Smooth muscle cell (in vitro differentiated cells): ENCODE results near the gene RC3H2. TPM values are rescaled to one million over a fixed set of nuclear protein-coding genes. Genes with fewer than 3 reads are reported as not detected.

ENCODE experiments used
- DNase-seq: peaks from one replicate; lab custom pipeline; 2025; ENCODE audit not compliant: unreplicated experiment; lab: John Stamatoyannopoulos, UW
- H2AFZ ChIP-seq: fragments of 200-600 bp; sonication (generic); 2 replicates; pipeline ENCODE4 v1.6.0; 2016; ENCODE audit warnings: antibody characterized with exemption, low read depth, mild to moderate bottlenecking
- H3F3A ChIP-seq: fragments of 200-600 bp; sonication (generic); 2 replicates; pipeline ENCODE4 v1.6.0; 2017; ENCODE audit warnings: antibody characterized with exemption, low read depth
- H3K27ac ChIP-seq: fragments of 200-600 bp; sonication (generic); 2 replicates; pipeline ENCODE4 v1.5.1; 2016; ENCODE audit warnings: low read depth, mild to moderate bottlenecking
- H3K27me3 ChIP-seq: fragments of 200-600 bp; sonication (generic); 2 replicates; pipeline ENCODE4 v1.6.1; 2016; ENCODE audit warnings: low read depth, mild to moderate bottlenecking
- H3K36me3 ChIP-seq: fragments of 200-600 bp; sonication (generic); 2 replicates; pipeline ENCODE4 v1.5.1; 2016; ENCODE audit warnings: low read depth
- H3K4me1 ChIP-seq: fragments of 200-600 bp; sonication (generic); 2 replicates; pipeline ENCODE4 v1.5.1; 2016; ENCODE audit warnings: low read depth
- H3K4me2 ChIP-seq: fragments of 200-600 bp; sonication (generic); 2 replicates; pipeline ENCODE4 v1.6.0; 2016; ENCODE audit warnings: mild to moderate bottlenecking
- H3K4me3 ChIP-seq: fragments of 200-600 bp; sonication (generic); 2 replicates; pipeline ENCODE4 v1.5.1; 2016; ENCODE audit warnings: mild to moderate bottlenecking
- H3K79me2 ChIP-seq: fragments of 200-600 bp; sonication (generic); 2 replicates; pipeline ENCODE4 v1.6.0; 2016; ENCODE audit warnings: low read depth, mild to moderate bottlenecking
- H3K9ac ChIP-seq: fragments of 200-600 bp; sonication (generic); 2 replicates; pipeline ENCODE4 v1.6.0; 2016; ENCODE audit warnings: low read depth
- H3K9me3 ChIP-seq: fragments of 200-600 bp; sonication (generic); replicated peaks from 2 replicates; pipeline ENCODE4 v1.5.1; 2016; ENCODE audit warnings: low read depth
- H4K20me1 ChIP-seq: fragments of 200-600 bp; sonication (generic); 2 replicates; pipeline ENCODE4 v1.6.0; 2016; ENCODE audit warnings: low read depth
- WGBS: methylation state at CpG from one replicate; pipeline ENCODE4 v1.1.7; 2016; ENCODE audit warnings: low lambda C conversion rate; 5-methylcytosine and 5-hydroxymethylcytosine counted together
- polyA plus RNA-seq: library from polyadenylated mRNA; unstranded; fragments of >200 nt; fragmentation: Nextera tagmentation; extraction: Ambion mirVana; gene quantifications from 2 replicates; pipeline ENCODE4 v1.2.1, GENCODE V29; 2016
- total RNA-seq: library from RNA; depleted of rRNA; stranded (reverse); fragments of >200 nt; gene quantifications from 2 replicates; pipeline ENCODE4 v1.2.3, GENCODE V29; 2014
- TF ChIP-seq, protein P1 (sequence below): fragments of 200-600 bp; sonication (generic); IDR thresholded peaks from 2 replicates; pipeline ENCODE4 v1.5.1; 2017; ENCODE audit warnings: borderline replicate concordance, mild to moderate bottlenecking, antibody characterized with exemption; ENCODE audit not compliant: insufficient read depth, poor library complexity, severe bottlenecking

RC3H2 gene
- total and polyA plus RNA-seq, 2 experiments from 2014 or later, result 15.3 to 44.7 TPM

DNA sequence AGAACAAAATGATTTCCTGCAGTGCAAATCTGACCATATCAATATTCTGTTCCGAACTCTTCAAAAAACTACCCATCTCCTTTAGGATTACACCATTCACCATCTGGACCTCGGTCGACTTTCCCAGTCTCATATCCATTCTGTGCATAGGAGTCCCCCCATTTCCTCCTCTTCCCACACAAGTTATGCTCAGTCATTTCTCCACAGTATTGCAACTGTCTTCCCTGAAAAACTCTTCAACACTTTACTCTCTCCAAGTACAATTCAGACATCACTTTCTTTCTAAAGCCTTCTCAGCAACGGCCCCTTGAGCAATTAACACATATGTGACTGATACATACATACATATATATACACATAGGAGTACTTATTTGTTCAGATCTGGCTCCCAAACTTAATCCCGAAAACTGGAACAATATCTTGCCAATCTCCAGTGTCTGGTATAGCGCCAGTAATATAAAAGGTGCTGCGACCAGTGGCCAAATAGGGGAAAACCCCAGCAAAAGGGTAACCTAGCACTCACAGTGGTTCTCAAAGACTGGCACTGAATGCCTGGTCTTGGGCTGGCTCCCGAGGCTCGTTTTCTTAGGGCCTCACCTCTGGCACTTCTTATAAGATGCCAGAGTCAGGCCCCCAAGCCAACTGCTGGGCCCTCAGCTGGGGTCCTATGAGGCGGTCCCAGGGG, 25.5 kb upstream of the RC3H2 start:
- peak overlapping the region; percentile 69 for H3K27ac ChIP-seq
- no peak for DNase-seq
- no peaks in the 10 kb centered on the region for H3K27me3 ChIP-seq
- WGBS, result 39% methylated on average over 9 of the region's 10 CpGs
- H3K9ac ChIP-seq, result peak overlapping the region; percentile 89
- no peaks in the 10 kb centered on the region for H3K9me3 ChIP-seq
- no peaks in the 10 kb centered on the region for H3F3A ChIP-seq
- TF ChIP-seq, protein P1, sequence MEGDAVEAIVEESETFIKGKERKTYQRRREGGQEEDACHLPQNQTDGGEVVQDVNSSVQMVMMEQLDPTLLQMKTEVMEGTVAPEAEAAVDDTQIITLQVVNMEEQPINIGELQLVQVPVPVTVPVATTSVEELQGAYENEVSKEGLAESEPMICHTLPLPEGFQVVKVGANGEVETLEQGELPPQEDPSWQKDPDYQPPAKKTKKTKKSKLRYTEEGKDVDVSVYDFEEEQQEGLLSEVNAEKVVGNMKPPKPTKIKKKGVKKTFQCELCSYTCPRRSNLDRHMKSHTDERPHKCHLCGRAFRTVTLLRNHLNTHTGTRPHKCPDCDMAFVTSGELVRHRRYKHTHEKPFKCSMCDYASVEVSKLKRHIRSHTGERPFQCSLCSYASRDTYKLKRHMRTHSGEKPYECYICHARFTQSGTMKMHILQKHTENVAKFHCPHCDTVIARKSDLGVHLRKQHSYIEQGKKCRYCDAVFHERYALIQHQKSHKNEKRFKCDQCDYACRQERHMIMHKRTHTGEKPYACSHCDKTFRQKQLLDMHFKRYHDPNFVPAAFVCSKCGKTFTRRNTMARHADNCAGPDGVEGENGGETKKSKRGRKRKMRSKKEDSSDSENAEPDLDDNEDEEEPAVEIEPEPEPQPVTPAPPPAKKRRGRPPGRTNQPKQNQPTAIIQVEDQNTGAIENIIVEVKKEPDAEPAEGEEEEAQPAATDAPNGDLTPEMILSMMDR, result no peak
- H3K4me3 ChIP-seq, result peak overlapping the region; percentile 95
- H2AFZ ChIP-seq, result peak overlapping the region; percentile 95
- no peaks in the 10 kb centered on the region for H3K36me3 ChIP-seq
- peaks cover 92% of the 10 kb centered on the region for H3K79me2 ChIP-seq
- peaks cover 9% of the 10 kb centered on the region for H4K20me1 ChIP-seq
- peak overlapping the region; percentile 97 for H3K4me2 ChIP-seq
- H3K4me1 ChIP-seq, result peaks cover 19% of the 10 kb centered on the region

GRCh38 chr9:122929796-122930354, 24.7 kb upstream of the RC3H2 start:
- Histone ChIP-seq H3K4me2 (peak overlapping the region; percentile 97), H2AFZ (no peak overlapping the region), H3K79me2 (peaks cover 90% of the 10 kb centered on the region), H3F3A (no peaks in the 10 kb centered on the region), H4K20me1 (peaks cover 16% of the 10 kb centered on the region), H3K9ac (no peak overlapping the region), H3K27me3 (no peaks in the 10 kb centered on the region), H3K27ac (no peak overlapping the region), H3K36me3 (no peaks in the 10 kb centered on the region), H3K9me3 (no peaks in the 10 kb centered on the region), H3K4me3 (peak overlapping the region; percentile 95), H3K4me1 (peaks cover 19% of the 10 kb centered on the region)
- DNase-seq, result no peak
- TF ChIP-seq, protein P1, result no peak
- WGBS, result 96% methylated on average over 1 of the region's 1 CpG

- WGBS, result 87% methylated on average over 3 of the region's 3 CpGs
- Histone ChIP-seq H3K4me1 (no peaks in the 10 kb centered on the region), H3K36me3 (no peaks in the 10 kb centered on the region), H3K9ac (no peak overlapping the region), H3K27ac (no peak overlapping the region), H4K20me1 (peaks cover 37% of the 10 kb centered on the region), H3K9me3 (no peaks in the 10 kb centered on the region), H3K4me2 (no peak overlapping the region), H3K4me3 (no peak overlapping the region), H3K79me2 (peaks cover 69% of the 10 kb centered on the region), H2AFZ (no peak overlapping the region), H3K27me3 (no peaks in the 10 kb centered on the region), H3F3A (no peaks in the 10 kb centered on the region)
- DNase-seq, result no peak
- TF ChIP-seq, protein P1, result no peak
Measured at GRCh38 chr9:122923947-122924346, 18.8 kb upstream of the RC3H2 start.
